Motor neuron (in vitro differentiated cells): Measurements from ENCODE around the gene CCDC141. TPM values are rescaled to one million over a fixed set of nuclear protein-coding genes. Genes with fewer than 3 reads are reported as not detected.

Experiments used
- ATAC-seq, 8 experiments: fragments of 200-7000 bp; cut with Tn5 transposase; replicated peaks in 6 of 8; 2 replicates each; pipeline ENCODE4 v1.8.0; 2021; ENCODE audit warnings: mild to moderate bottlenecking in 8 of 8, moderate library complexity in 8 of 8
- H3K27ac ChIP-seq, 2 donors: fragments of 250-450 bp; sonication (Bioruptor Pico); 2 replicates each; pipeline ENCODE4 v1.9.0; 2021; ENCODE audit warnings: antibody characterized with exemption in 2 of 2, mild to moderate bottlenecking in 2 of 2, moderate library complexity in 1 of 2
- H3K4me1 ChIP-seq, 2 donors: fragments of 250-450 bp; sonication (Bioruptor Pico); replicated peaks in 1 of 2; 2 replicates each; pipeline ENCODE4 v1.6.1; 2021; ENCODE audit warnings: antibody characterized with exemption in 2 of 2, mild to moderate bottlenecking in 2 of 2, moderate library complexity in 1 of 2
- H3K4me3 ChIP-seq, 5 donors: fragments of 250-450 bp; sonication (Bioruptor Pico); 2 replicates each; pipeline ENCODE4 v1.9.0; 2021; ENCODE audit warnings: antibody characterized with exemption in 5 of 5, mild to moderate bottlenecking in 5 of 5, moderate library complexity in 4 of 5
- WGBS, 10 experiments: fragments of 450-650 bp; shearing (Covaris generic); methylation state at CpG; one replicate each; pipeline ENCODE4 v1.0.0; 2022; 5-methylcytosine and 5-hydroxymethylcytosine counted together
- in situ Hi-C, 9 experiments: fragments of 400-800 bp; cut with MboI; loops; one replicate each; pipeline ENCODE4 v1.15.0; 2021; ENCODE audit warnings: low sequenced_read_pairs in 9 of 9, low pct_unique_long_range_greater_than_20kb in 2 of 9; ENCODE audit not compliant: unreplicated experiment in 9 of 9
- total RNA-seq, 8 experiments: library from RNA; unstranded; fragments of 300-600 nt; gene quantifications; 2 replicates each; pipeline versions ENCODE4 v1.2.3 to v1.2.4, GENCODE V29; 2022

Gene CCDC141
- total RNA-seq, 8 experiments from 2014 or later, result under 0.01 to 0.38 (median 0.17) TPM; not detected in 2

DNA sequence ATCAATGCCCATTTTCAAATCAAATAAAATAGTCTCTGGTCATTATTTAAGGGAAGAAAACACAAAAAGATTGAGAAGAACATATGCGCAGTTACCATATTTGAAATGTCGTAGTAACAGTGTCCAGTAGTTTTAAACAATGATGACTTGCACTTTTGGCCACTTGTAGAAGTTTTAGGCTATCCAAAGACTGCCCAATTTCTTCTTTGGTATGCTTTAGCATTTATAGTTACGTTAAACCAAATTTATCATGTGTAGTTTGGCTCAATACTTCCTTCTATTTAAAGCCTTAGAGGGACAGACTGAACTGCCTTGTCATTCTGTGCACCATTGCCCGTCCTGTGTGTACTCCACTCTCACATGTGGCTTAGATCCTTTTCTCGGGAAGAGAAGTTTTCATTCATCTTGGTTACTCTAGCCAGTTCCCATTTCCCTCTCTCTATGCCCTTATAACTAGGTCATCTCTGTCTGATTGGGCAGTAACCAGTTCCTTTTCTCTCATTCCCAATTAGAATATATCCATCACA is 157.9 kb downstream of the CCDC141 start:
- WGBS, 10 experiments, result 36 to 94% (median 85%) methylated on average over 3 to 5 of the region's 5 CpGs; no CpG with 5 or more reads in 1 of the 10 experiments
- in situ Hi-C loops, result loop anchor here in 1 of 9 experiments (25.0 kb wide), 1 partner anchor 245 kb away; no protein-coding TSS in a partner anchor
- no peak overlapping the region for H3K4me3 ChIP-seq
- H3K27ac ChIP-seq, result no peak overlapping the region
- ATAC-seq, result no peak
- peaks cover 21 to 24% of the 10 kb centered on the region in 2 donors for H3K4me1 ChIP-seq

DNA sequence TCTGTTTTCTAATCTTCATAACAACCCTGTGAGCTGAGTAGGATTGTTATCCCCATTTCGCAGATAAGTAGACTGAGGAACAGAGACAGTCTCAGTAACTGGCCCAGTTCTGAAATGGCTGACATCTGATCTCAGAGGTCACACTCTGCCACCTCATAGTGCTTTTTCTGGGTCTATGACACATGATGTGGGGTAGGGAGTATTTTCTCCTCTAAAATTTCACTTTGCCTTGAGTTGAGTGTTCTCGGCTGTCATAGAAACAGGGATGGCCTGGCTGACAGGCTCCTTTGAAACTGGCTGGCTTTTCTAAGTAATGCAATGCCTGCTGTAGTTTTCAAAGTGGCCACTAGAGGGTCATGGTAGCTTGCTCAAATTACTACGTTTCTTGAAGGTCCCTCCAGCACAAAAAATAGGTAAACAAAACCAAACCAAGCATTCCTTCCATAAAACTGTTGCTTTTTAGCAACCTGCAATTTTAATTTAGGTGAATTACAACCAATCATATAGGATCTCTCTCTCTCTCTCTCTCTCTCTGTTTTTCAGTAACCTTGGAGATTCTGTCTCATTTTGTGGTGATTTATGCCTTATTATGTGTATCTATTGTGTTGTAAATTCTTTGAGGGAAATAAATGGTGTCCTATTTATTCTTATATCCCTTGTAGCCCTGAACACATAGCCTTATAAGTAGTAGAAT is 158.5 kb downstream of the CCDC141 start:
- ATAC-seq, result peak; percentile 59 to 83 (median 69)
- Histone ChIP-seq H3K4me3 (no peak overlapping the region), H3K27ac (no peak overlapping the region), H3K4me1 (peaks cover 21 to 24% of the 10 kb centered on the region in 2 donors)
- 6 to 71% (median 26%) methylated on average over 1 to 3 of the region's 3 CpGs; no CpG with 5 or more reads in 2 of the 10 experiments for WGBS, 10 experiments
- in situ Hi-C loops, result loop anchor here in 1 of 9 experiments (25.0 kb wide), 1 partner anchor 246 kb away; no protein-coding TSS in a partner anchor

DNA sequence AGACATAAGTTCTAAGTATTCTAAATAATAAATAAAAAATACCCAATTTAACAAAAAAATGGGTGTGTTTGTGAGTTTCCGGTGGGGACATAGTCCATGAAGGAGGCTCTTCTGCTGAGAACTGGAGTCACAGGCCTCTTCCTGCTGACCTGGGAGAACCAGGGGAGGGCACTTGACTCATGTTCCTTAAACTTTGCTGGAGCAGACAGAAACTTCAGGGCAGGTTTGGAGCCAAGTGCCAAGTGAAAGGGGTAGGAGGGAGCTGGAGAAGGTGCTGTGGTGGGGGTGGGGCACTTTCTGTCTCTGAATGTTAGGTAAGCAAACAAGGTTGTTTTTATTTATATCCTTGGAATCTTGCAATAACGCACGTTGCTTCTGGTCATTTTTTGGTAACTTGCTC is 163.9 kb downstream of the CCDC141 start:
- no peak overlapping the region for H3K4me3 ChIP-seq
- WGBS, 10 experiments, result 69 to 100% (median 88%) methylated on average over 1 to 3 of the region's 3 CpGs; no CpG with 5 or more reads in 4 of the 10 experiments
- in situ Hi-C loops, result loop anchor here in 1 of 9 experiments (25.0 kb wide), 1 partner anchor 251 kb away; no protein-coding TSS in a partner anchor
- no peak overlapping the region for H3K27ac ChIP-seq
- H3K4me1 ChIP-seq, result no peaks in the 10 kb centered on the region
- ATAC-seq, result no peak

DNA sequence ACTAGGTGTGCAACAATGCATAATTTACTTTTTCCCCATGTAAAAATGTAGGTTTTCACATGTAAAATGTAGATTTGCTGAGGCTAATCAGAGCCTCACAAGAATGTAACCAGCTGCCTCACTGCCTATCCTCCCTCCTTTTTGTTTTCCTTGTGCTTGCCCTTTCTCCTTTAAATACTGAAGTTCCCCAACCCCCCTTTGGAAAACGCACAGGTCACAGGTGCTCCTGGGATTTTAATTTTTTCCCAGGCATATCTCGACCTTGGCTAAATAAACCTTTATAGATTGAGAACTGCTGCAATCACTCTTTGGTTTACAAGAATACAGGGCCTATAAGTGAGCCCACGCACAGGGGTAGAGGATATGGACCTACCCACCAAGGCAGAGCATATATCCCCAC is 165.5 kb downstream of the CCDC141 start:
- in situ Hi-C loops, result loop anchor here in 1 of 9 experiments (25.0 kb wide), 1 partner anchor 253 kb away; no protein-coding TSS in a partner anchor
- WGBS, 10 experiments, result 0 to 100% (median 48%) methylated on average over 1 to 2 of the region's 3 CpGs; no CpG with 5 or more reads in 4 of the 10 experiments
- Histone ChIP-seq H3K4me3 (no peak overlapping the region), H3K4me1 (no peaks in the 10 kb centered on the region), H3K27ac (no peak overlapping the region)
- no peak for ATAC-seq

DNA sequence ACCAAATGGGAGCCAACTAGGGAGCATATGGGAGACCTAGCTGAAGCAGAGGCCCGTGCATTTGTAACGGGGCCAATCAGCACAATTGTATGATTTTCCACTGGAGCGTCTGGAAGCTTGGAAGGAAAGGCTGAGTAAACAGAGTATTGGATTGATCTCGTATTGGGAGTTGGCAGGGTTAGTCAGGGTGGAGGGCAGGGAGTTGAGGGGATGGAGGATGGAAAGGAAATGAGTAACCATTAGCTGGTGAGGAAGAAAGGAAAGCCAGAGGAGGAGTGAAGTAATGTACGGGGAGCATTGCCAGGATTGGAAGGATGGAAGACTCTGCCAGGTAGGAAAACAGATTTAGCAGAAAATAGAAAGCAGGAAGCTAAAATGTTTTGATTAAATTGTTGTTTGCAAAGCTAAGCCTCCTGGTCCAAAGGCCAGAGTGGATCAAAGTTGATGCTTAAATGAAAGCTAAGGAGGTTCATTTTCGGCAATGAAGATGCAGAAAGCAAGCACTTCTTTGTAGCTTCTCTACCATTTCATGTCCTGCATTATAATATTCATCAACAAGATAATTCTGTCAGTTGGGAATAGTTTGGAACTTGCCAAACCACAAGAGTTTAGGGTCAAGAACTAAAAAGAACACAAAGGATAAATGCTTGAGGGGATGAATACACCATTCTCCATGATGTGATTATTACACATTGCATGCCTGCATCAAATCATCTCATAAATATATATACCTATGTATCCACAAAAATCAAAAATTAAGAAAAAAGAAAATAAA is 167.1 kb downstream of the CCDC141 start:
- in situ Hi-C loops, result loop anchor here in 1 of 9 experiments (25.0 kb wide), 1 partner anchor 254 kb away; no protein-coding TSS in a partner anchor
- ATAC-seq, result peak in 1 of 8 experiments; percentile 35
- 5 to 94% (median 78%) methylated on average over 3 to 5 of the region's 6 CpGs for WGBS, 10 experiments
- Histone ChIP-seq H3K4me1 (no peaks in the 10 kb centered on the region), H3K4me3 (no peak overlapping the region), H3K27ac (no peak overlapping the region)

DNA sequence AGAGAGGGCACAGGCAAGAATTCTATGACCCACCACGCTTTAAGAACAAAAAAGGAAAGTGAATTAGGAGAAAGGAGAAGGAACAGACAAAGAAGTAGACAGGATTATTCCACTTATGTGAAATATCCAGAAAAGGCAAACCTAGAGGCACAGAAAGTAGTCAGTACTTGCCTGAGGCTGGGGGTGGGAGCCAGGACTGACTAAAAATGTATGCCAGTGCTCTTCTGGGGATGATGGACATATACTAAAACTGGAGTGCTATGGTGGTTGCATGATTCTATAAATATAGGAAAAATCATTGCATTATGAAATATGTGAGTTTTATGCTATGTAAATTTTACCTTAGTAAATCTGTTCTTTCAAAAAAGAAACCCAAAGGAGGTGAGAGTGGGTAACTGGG is 168.9 kb downstream of the CCDC141 start:
- in situ Hi-C loops, result loop anchor here in 1 of 9 experiments (25.0 kb wide), 1 partner anchor 256 kb away; no protein-coding TSS in a partner anchor
- H3K4me3 ChIP-seq, result no peak overlapping the region
- WGBS, 10 experiments, result 0 to 86% (median 43%) methylated on average over 1 of the region's 1 CpG; no CpG with 5 or more reads in 3 of the 10 experiments
- no peak for ATAC-seq
- no peak overlapping the region for H3K27ac ChIP-seq
- H3K4me1 ChIP-seq, result no peaks in the 10 kb centered on the region

DNA sequence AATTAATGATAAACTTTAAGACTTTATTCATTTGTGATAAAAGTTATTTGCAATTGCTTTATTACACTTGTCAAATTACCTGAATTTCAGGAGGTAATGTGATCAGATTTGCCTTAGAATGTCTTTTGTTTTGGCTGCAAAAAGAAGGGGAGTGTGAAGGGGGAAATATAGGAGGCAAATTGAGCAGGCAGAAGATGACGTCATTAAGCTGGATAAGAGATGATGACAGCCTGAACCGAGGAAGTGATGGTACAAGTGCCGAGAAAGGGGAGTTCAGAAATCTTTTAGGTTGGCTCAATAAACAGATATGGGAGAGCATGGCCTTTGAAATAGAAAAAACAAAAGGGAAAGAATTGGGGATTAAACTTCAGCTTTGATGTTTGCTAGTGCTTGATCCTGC is 169.7 kb downstream of the CCDC141 start:
- 39 to 92% (median 76%) methylated on average over 2 to 3 of the region's 3 CpGs; no CpG with 5 or more reads in 1 of the 10 experiments for WGBS, 10 experiments
- Histone ChIP-seq H3K4me1 (no peaks in the 10 kb centered on the region), H3K4me3 (no peak overlapping the region), H3K27ac (no peak overlapping the region)
- in situ Hi-C loops, result loop anchor here in 1 of 9 experiments (25.0 kb wide), 1 partner anchor 257 kb away; no protein-coding TSS in a partner anchor
- ATAC-seq, result no peak

DNA sequence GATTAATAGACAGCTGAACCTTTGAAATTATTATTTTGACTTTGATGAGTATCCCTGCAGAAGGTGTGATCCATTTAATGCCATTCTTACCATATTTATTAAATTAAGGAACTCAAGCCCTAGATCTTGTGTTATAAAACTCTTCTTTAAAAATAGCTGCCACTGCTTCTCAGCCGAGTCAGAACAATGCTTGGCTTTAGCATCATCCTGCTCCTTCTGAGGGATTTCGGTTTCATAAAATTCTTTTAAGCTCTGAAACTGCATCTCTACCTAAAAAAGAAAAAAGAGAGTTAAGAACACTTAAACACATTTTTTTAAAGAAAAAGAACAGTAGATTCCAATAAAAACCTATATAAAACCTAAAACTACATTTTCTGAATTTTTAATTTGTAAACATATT is 172.1 kb downstream of the CCDC141 start:
- in situ Hi-C loops, result loop anchor here in 1 of 9 experiments (25.0 kb wide), 1 partner anchor 259 kb away; no protein-coding TSS in a partner anchor
- ATAC-seq, result no peak
- WGBS, 10 experiments, result 50 to 100% (median 85%) methylated on average over 2 of the region's 2 CpGs; no CpG with 5 or more reads in 2 of the 10 experiments
- no peak overlapping the region for H3K27ac ChIP-seq
- no peaks in the 10 kb centered on the region for H3K4me1 ChIP-seq
- no peak overlapping the region for H3K4me3 ChIP-seq

DNA sequence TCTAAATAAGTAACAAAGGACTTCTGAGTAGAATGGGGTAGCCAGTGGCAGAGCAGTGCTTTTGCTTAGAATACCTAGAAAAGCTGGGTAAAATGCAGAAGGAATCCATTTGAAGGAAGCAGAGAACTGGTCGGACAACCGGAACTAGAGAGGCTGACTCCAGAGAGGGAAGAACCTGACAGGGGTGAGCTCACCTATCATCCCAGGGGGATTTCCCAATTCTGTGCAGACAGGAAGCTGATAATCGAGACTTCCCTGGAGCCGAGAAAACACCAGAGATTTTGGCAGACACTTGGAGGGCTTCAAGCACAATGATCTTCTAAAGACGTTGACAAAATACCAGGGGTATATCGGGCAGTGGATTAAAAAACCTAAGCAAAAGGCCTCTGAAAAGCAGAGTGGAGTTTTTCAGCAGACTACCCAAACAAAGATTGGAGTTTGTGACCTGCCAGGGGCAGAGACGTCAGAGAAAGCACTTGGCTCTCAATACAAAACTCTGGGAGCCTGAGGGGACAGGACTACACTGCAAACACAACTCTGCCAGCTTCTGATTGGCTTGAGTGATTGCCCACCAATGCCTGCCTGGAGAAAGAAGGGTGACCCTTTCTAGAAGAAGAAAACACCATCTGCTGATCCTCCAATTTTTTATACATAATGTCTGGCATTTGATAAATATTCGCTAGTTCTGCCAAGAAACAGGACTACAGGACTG is 175.3 kb downstream of the CCDC141 start:
- in situ Hi-C loops, result loop anchor here in 1 of 9 experiments (25.0 kb wide), 1 partner anchor 263 kb away; no protein-coding TSS in a partner anchor
- WGBS, 10 experiments, result 27 to 100% (median 90%) methylated on average over 1 to 8 of the region's 8 CpGs; no CpG with 5 or more reads in 1 of the 10 experiments
- Histone ChIP-seq H3K4me1 (no peaks in the 10 kb centered on the region), H3K27ac (no peak overlapping the region), H3K4me3 (no peak overlapping the region)
- no peak for ATAC-seq

DNA sequence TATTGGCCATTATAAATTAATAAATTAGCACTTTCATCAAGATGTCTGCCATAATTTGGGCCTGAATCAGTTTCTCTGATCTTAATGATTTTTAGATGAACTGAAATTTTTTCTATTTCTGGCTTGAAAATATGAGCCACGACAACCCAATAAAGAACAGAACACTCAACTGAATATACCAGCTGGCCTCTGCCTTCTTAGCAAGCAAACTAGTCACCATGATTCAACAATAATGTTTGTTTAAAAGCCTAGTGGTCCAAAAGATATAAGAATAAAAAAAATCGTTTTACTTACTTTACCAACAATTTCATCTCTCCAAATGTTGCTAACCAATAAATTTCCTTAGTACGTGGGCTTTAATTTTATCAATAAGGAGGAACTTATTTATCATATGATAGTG is 176.0 kb downstream of the CCDC141 start:
- WGBS, 10 experiments, result 40 to 100% (median 78%) methylated on average over 1 to 3 of the region's 3 CpGs
- Histone ChIP-seq H3K4me3 (no peak overlapping the region), H3K4me1 (no peaks in the 10 kb centered on the region), H3K27ac (no peak overlapping the region)
- in situ Hi-C loops, result no loop called here
- ATAC-seq, result no peak

DNA sequence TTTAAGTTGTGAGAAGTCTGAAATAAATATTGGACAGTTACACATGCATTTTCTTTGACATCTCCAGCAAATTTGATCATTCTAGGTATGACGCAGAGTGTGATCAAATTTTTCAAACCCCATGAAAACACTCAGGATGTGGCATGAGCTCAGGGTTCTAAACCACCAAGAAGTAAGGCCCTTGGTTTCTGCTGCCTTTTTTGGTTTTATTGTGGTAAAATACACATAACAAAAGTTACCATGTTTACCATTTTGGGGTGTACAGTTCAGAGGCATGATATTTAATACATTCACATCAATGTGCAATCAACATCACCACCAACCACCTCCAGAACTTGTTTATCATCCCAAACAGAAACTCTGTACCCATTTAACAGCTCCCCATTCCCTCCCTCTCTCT is 178.4 kb downstream of the CCDC141 start:
- ATAC-seq, result no peak
- Histone ChIP-seq H3K4me3 (no peak overlapping the region), H3K27ac (no peak overlapping the region), H3K4me1 (no peaks in the 10 kb centered on the region)
- in situ Hi-C loops, result no loop called here
- WGBS, 10 experiments, result 80 to 100% (median 100%) methylated on average over 1 of the region's 1 CpG; no CpG with 5 or more reads in 1 of the 10 experiments

DNA sequence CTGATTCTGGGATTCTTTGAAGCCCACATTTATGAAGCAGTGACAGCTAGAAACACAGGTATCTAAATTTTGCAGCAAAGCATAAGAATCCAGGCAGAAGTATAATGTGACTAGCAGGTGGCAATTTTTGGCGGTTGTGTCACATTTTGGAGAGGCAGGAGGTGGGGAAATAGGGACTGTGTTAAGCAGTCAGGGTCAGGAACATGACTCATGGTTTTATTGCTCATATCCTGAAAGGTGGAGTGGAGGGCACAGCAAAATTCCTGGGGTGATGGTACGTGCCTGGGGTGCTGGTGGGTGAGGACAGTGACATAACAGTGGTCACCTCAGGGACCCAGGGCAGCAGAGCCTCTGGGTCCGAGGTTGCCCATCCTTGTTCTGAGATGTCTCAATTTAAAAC is 179.2 kb downstream of the CCDC141 start:
- Histone ChIP-seq H3K4me3 (no peak overlapping the region), H3K4me1 (peaks cover under 1 to 1% of the 10 kb centered on the region in 2 donors), H3K27ac (no peak overlapping the region)
- in situ Hi-C loops, result no loop called here
- ATAC-seq, result no peak
- 39 to 100% (median 73%) methylated on average over 1 to 3 of the region's 3 CpGs; no CpG with 5 or more reads in 4 of the 10 experiments for WGBS, 10 experiments
